Gastrocnemius medialis (tissue), 4 donors: ENCODE results near the gene LMO1. TPM values are rescaled to one million over a fixed set of nuclear protein-coding genes. Genes with fewer than 3 reads are reported as not detected.

Experiments
- ATAC-seq, 2 donors: fragments of 150-250 bp; one replicate each; pipeline ENCODE4 v1.9.1; 2016
- DNase-seq, 2 donors: peaks; one replicate each; pipeline ENCODE4 v3.0.0-alpha.2; 2019
- H3K27ac ChIP-seq, 4 donors: fragments of 200-600 bp; sonication (generic); 1 replicate in 1 of 4; 2 replicates in 3 of 4; pipeline ENCODE4 v1.5.1; 2016 to 2018; ENCODE audit warnings: mild to moderate bottlenecking in 2 of 4, moderate library complexity in 1 of 4
- H3K27me3 ChIP-seq, 3 donors: fragments of 200-600 bp; sonication (generic) in 2 of 3; 1 replicate in 1 of 3; 2 replicates in 2 of 3; pipeline versions ENCODE4 v1.5.1 to v1.6.0; 2016 to 2019; ENCODE audit warnings: mild to moderate bottlenecking in 1 of 3, moderate library complexity in 1 of 3
- H3K36me3 ChIP-seq, 2 donors: fragments of 200-600 bp; sonication (generic) in 1 of 2; one replicate each; pipeline ENCODE4 v1.5.1; 2017 to 2018
- H3K4me1 ChIP-seq, 2 donors: fragments of 200-600 bp; sonication (generic) in 1 of 2; one replicate each; pipeline ENCODE4 v1.5.1; 2016 to 2017; ENCODE audit warnings: mild to moderate bottlenecking in 2 of 2
- H3K4me3 ChIP-seq, 4 donors: fragments of 200-600 bp; sonication (generic) in 3 of 4; 1 replicate in 1 of 4; 2 replicates in 3 of 4; pipeline ENCODE4 v1.5.1; 2016 to 2019; ENCODE audit warnings: mild to moderate bottlenecking in 2 of 4
- H3K9me3 ChIP-seq, 3 donors: fragments of 200-600 bp; sonication (generic) in 2 of 3; 1 replicate in 1 of 3; 2 replicates in 2 of 3; pipeline ENCODE4 v1.5.1; 2016 to 2019
- POLR2A ChIP-seq, 2 donors: fragments of 450-650 bp; IDR thresholded peaks; one replicate each; pipeline ENCODE4 v1.6.1; 2017; ENCODE audit warnings: antibody characterized with exemption in 2 of 2, mild to moderate bottlenecking in 2 of 2, moderate library complexity in 2 of 2
- in situ Hi-C, 4 donors: fragments of 200-750 bp; cut with MboI; loops; one replicate each; pipeline versions ENCODE4 v1.15.0 to v1.8.0; 2017; ENCODE audit warnings: low sequenced_read_pairs in 4 of 4
- intact Hi-C: fragments of 100-400 bp; cut with DNase I; formaldehyde crosslinking; loops from one replicate; pipeline ENCODE4 v1.15.1; 2023; ENCODE audit warnings: low total_unique reads
- total RNA-seq, 4 donors: library from RNA; depleted of rRNA; stranded (reverse); fragments of >200 nt; gene quantifications; one replicate each; pipeline versions ENCODE4 v1.1.0 to v1.2.3, GENCODE V29; 2016
- TF ChIP-seq, protein P1 (sequence below), 5 experiments: fragments of 450-650 bp in 3 of 5; fragments of 200-600 bp in 2 of 5; sonication (generic) in 2 of 5; IDR thresholded peaks in 4 of 5; conservative IDR thresholded peaks in 1 of 5; 1 replicate in 4 of 5; 2 replicates in 1 of 5; pipeline ENCODE4 v1.5.1; 2016 to 2019; ENCODE audit warnings: antibody characterized with exemption in 5 of 5, mild to moderate bottlenecking in 3 of 5, moderate library complexity in 3 of 5

LMO1 gene
- total RNA-seq, 4 donors from 2014 or later, result 2.2 to 7.0 (median 2.5) TPM

GRCh38 chr11:8232414-8232813, 31.3 kb downstream of the LMO1 start:
- H3K4me1 ChIP-seq, result peaks cover 5 to 8% of the 10 kb centered on the region in 2 donors
- H3K9me3 ChIP-seq, result no peaks in the 10 kb centered on the region
- H3K36me3 ChIP-seq, result no peaks in the 10 kb centered on the region
- in situ Hi-C loops, result loop anchor here in 1 of 4 donors (25.0 kb wide), 1 partner anchor 730 kb away; the partner anchor contains the start of gene TMEM9B
- no peaks in the 10 kb centered on the region for H3K27me3 ChIP-seq
- no peak for ATAC-seq
- H3K4me3 ChIP-seq, result no peak overlapping the region
- intact Hi-C loops, result no loop called here
- TF ChIP-seq POLR2A (IDR thresholded peaks at IDR 0.05), result no peak
- TF ChIP-seq, protein P1, sequence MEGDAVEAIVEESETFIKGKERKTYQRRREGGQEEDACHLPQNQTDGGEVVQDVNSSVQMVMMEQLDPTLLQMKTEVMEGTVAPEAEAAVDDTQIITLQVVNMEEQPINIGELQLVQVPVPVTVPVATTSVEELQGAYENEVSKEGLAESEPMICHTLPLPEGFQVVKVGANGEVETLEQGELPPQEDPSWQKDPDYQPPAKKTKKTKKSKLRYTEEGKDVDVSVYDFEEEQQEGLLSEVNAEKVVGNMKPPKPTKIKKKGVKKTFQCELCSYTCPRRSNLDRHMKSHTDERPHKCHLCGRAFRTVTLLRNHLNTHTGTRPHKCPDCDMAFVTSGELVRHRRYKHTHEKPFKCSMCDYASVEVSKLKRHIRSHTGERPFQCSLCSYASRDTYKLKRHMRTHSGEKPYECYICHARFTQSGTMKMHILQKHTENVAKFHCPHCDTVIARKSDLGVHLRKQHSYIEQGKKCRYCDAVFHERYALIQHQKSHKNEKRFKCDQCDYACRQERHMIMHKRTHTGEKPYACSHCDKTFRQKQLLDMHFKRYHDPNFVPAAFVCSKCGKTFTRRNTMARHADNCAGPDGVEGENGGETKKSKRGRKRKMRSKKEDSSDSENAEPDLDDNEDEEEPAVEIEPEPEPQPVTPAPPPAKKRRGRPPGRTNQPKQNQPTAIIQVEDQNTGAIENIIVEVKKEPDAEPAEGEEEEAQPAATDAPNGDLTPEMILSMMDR (IDR thresholded peaks at IDR 0.05 in 4 of 5, conservative IDR thresholded peaks at IDR 0.05 in 1 of 5), result no peak
- H3K27ac ChIP-seq, result no peak overlapping the region
- no peak for DNase-seq

DNA sequence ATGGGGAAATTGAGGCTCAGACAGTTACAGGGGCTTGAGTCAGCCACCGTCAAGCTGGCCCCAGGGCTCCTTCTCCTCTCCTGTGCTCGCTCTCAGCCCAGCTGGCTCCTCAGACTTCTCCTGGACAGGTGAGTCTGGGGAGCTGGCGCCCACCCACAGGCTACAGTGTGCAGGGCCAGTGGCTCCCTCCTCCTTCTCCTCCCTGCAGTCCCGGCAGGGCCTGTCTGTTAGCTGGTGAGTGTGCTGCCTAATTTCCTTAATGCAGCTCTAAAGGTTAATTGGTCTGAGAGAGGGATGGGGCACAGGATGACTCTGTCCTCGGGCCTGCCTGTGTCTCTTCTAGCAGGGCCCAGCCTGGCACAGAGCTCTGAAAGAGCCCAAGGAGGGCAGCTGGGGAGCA, 31.7 kb downstream of the LMO1 start:
- Histone ChIP-seq H3K27ac (no peak overlapping the region), H3K4me1 (peaks cover 5 to 8% of the 10 kb centered on the region in 2 donors), H3K36me3 (no peaks in the 10 kb centered on the region), H3K27me3 (no peaks in the 10 kb centered on the region), H3K9me3 (no peaks in the 10 kb centered on the region), H3K4me3 (no peak overlapping the region)
- ATAC-seq (no peak), DNase-seq (no peak)
- TF ChIP-seq POLR2A (IDR thresholded peaks at IDR 0.05), result no peak
- TF ChIP-seq, protein P1 (IDR thresholded peaks at IDR 0.05 in 4 of 5, conservative IDR thresholded peaks at IDR 0.05 in 1 of 5), result no peak
- in situ Hi-C loops, result loop anchor here in 1 of 4 donors (25.0 kb wide), 1 partner anchor 730 kb away; the partner anchor contains the start of gene TMEM9B
- intact Hi-C loops, result no loop called here

GRCh38 chr11:8230921-8231847, 32.5 kb downstream of the LMO1 start:
- Histone ChIP-seq H3K27ac (no peak overlapping the region), H3K27me3 (no peaks in the 10 kb centered on the region), H3K9me3 (no peaks in the 10 kb centered on the region), H3K4me3 (no peak overlapping the region), H3K36me3 (no peaks in the 10 kb centered on the region), H3K4me1 (peaks cover 5 to 8% of the 10 kb centered on the region in 2 donors)
- DNase-seq (no peak), ATAC-seq (no peak)
- TF ChIP-seq, protein P1 (IDR thresholded peaks at IDR 0.05 in 4 of 5, conservative IDR thresholded peaks at IDR 0.05 in 1 of 5), result no peak
- no peak for TF ChIP-seq POLR2A (IDR thresholded peaks at IDR 0.05)
- intact Hi-C loops, result no loop called here
- in situ Hi-C loops, result loop anchor here in 1 of 4 donors (25.0 kb wide), 1 partner anchor 731 kb away; the partner anchor contains the start of gene TMEM9B

DNA sequence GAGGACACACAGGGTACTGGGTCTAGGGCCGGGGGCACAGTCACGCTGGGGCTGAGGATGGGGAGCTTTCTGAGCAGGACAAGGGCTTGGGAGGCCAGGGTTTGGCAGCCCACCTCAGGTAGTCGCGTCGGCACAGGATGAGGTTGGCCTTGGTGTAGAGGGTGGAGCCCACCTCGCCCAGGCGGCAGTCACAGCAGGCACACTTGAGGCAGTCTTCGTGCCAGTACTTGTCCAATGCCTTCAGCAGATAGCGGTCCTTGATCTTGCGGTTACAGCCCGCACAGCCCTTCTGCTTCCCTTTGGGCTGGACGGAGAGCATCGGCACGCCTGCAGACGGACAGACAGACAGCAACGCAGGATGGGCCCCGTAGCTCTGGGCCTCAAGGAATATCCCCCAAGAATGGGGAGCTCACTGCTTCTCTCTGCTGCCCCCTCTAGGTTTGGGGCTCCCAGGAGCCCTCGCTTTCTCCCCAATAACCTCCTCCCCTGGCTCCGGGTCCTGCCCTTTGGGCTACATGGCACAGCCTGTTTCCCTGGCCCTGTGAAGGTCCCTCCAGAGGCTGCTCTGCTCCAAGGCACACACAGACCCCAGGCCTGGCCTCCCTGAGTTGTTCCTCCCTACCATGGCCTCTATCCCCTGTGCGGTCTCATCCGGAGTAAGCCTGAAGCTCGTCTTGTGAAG, 33.4 kb downstream of the LMO1 start:
- intact Hi-C loops (no loop called here), in situ Hi-C loops (loop anchor here in 1 of 4 donors (25.0 kb wide), 1 partner anchor 732 kb away; the partner anchor contains the start of gene TMEM9B)
- H3K4me1 ChIP-seq, result peaks cover 5 to 8% of the 10 kb centered on the region in 2 donors
- DNase-seq, result no peak
- H3K27ac ChIP-seq, result no peak overlapping the region
- no peak for ATAC-seq
- no peak overlapping the region for H3K4me3 ChIP-seq
- H3K27me3 ChIP-seq, result no peaks in the 10 kb centered on the region
- TF ChIP-seq, protein P1 (IDR thresholded peaks at IDR 0.05 in 4 of 5, conservative IDR thresholded peaks at IDR 0.05 in 1 of 5), result no peak
- no peak for TF ChIP-seq POLR2A (IDR thresholded peaks at IDR 0.05)
- no peaks in the 10 kb centered on the region for H3K9me3 ChIP-seq
- H3K36me3 ChIP-seq, result no peaks in the 10 kb centered on the region
